ENCODE data around the gene GAB4. TPM values are rescaled to one million over a fixed set of nuclear protein-coding genes. Genes with fewer than 3 reads are reported as not detected.

Gene GAB4
- total RNA-seq, 1 donor from 2014 or later, result 0.07 TPM

GRCh38 chr22:16961477-16962186 is 46.4 kb downstream of the GAB4 start:
- no peak for DNase-seq (ENCODE audit: low spot score)
- Mint-ChIP-seq H3K36me3 (ENCODE audit: low read depth) (no peaks in the 10 kb centered on the region), H3K4me3 (ENCODE audit: low read depth) (no peak overlapping the region), H3K27me3 (ENCODE audit: low read depth) (no peaks in the 10 kb centered on the region), H3K9me3 (no peaks in the 10 kb centered on the region), H3K27ac (no peak overlapping the region), H3K4me1 (ENCODE audit: low read depth) (no peaks in the 10 kb centered on the region)
- intact Hi-C loops (cut with micrococcal nuclease), result no loop called here

- Mint-ChIP-seq H3K27ac (no peak overlapping the region), H3K36me3 (ENCODE audit: low read depth) (no peaks in the 10 kb centered on the region), H3K9me3 (no peaks in the 10 kb centered on the region), H3K27me3 (ENCODE audit: low read depth) (no peaks in the 10 kb centered on the region), H3K4me1 (ENCODE audit: low read depth) (no peaks in the 10 kb centered on the region), H3K4me3 (ENCODE audit: low read depth) (no peak overlapping the region)
- intact Hi-C loops (cut with micrococcal nuclease), result no loop called here
- DNase-seq (ENCODE audit: low spot score), result no peak
Measured at GRCh38 chr22:16960884-16961249, 47.2 kb downstream of the GAB4 start.

GRCh38 chr22:16960220-16960883 is 47.7 kb downstream of the GAB4 start:
- DNase-seq (ENCODE audit: low spot score), result peak; percentile 6
- H3K4me3 Mint-ChIP-seq (ENCODE audit: low read depth), result no peak overlapping the region
- no peaks in the 10 kb centered on the region for H3K9me3 Mint-ChIP-seq
- no peaks in the 10 kb centered on the region for H3K4me1 Mint-ChIP-seq (ENCODE audit: low read depth)
- no peak overlapping the region for H3K27ac Mint-ChIP-seq
- H3K27me3 Mint-ChIP-seq (ENCODE audit: low read depth), result no peaks in the 10 kb centered on the region
- intact Hi-C loops (cut with micrococcal nuclease), result no loop called here
- H3K36me3 Mint-ChIP-seq (ENCODE audit: low read depth), result no peaks in the 10 kb centered on the region

GRCh38 chr22:16959345-16959930 is 48.6 kb downstream of the GAB4 start:
- peak; percentile 6 for DNase-seq (ENCODE audit: low spot score)
- no peaks in the 10 kb centered on the region for H3K36me3 Mint-ChIP-seq (ENCODE audit: low read depth)
- H3K4me3 Mint-ChIP-seq (ENCODE audit: low read depth), result no peak overlapping the region
- intact Hi-C loops (cut with micrococcal nuclease), result no loop called here
- no peaks in the 10 kb centered on the region for H3K27me3 Mint-ChIP-seq (ENCODE audit: low read depth)
- H3K9me3 Mint-ChIP-seq, result no peaks in the 10 kb centered on the region
- H3K27ac Mint-ChIP-seq, result no peak overlapping the region
- H3K4me1 Mint-ChIP-seq (ENCODE audit: low read depth), result no peaks in the 10 kb centered on the region

GRCh38 chr22:16958475-16958874 is 49.5 kb downstream of the GAB4 start:
- Mint-ChIP-seq H3K9me3 (no peaks in the 10 kb centered on the region), H3K27ac (no peak overlapping the region), H3K27me3 (ENCODE audit: low read depth) (no peaks in the 10 kb centered on the region), H3K4me1 (ENCODE audit: low read depth) (no peaks in the 10 kb centered on the region), H3K4me3 (ENCODE audit: low read depth) (no peak overlapping the region), H3K36me3 (ENCODE audit: low read depth) (no peaks in the 10 kb centered on the region)
- intact Hi-C loops (cut with micrococcal nuclease), result no loop called here
- no peak for DNase-seq (ENCODE audit: low spot score)

- H3K4me3 Mint-ChIP-seq (ENCODE audit: low read depth), result no peak overlapping the region
- H3K9me3 Mint-ChIP-seq, result no peaks in the 10 kb centered on the region
- peak; percentile 4 for DNase-seq (ENCODE audit: low spot score)
- H3K36me3 Mint-ChIP-seq (ENCODE audit: low read depth), result no peaks in the 10 kb centered on the region
- intact Hi-C loops (cut with micrococcal nuclease), result no loop called here
- H3K27ac Mint-ChIP-seq, result no peak overlapping the region
- H3K4me1 Mint-ChIP-seq (ENCODE audit: low read depth), result no peaks in the 10 kb centered on the region
- no peaks in the 10 kb centered on the region for H3K27me3 Mint-ChIP-seq (ENCODE audit: low read depth)
Measured at GRCh38 chr22:16957781-16958180, 50.2 kb downstream of the GAB4 start.

- intact Hi-C loops (cut with micrococcal nuclease), result no loop called here
- Mint-ChIP-seq H3K36me3 (ENCODE audit: low read depth) (no peaks in the 10 kb centered on the region), H3K27ac (no peak overlapping the region), H3K9me3 (no peaks in the 10 kb centered on the region), H3K4me3 (ENCODE audit: low read depth) (no peak overlapping the region), H3K4me1 (ENCODE audit: low read depth) (no peaks in the 10 kb centered on the region), H3K27me3 (ENCODE audit: low read depth) (no peaks in the 10 kb centered on the region)
- DNase-seq (ENCODE audit: low spot score), result peak; percentile 5
Measured at GRCh38 chr22:16956290-16956689, 51.7 kb downstream of the GAB4 start.

GRCh38 chr22:16955678-16956210 is 52.3 kb downstream of the GAB4 start:
- H3K27me3 Mint-ChIP-seq (ENCODE audit: low read depth), result no peaks in the 10 kb centered on the region

GRCh38 chr22:16955081-16955480 is 52.9 kb downstream of the GAB4 start:
- H3K4me1 Mint-ChIP-seq (ENCODE audit: low read depth), result peaks cover 3% of the 10 kb centered on the region
- no peak overlapping the region for H3K27ac Mint-ChIP-seq
- no peaks in the 10 kb centered on the region for H3K9me3 Mint-ChIP-seq
- H3K36me3 Mint-ChIP-seq (ENCODE audit: low read depth), result no peaks in the 10 kb centered on the region
- DNase-seq (ENCODE audit: low spot score), result no peak
- H3K4me3 Mint-ChIP-seq (ENCODE audit: low read depth), result no peak overlapping the region
- intact Hi-C loops (cut with micrococcal nuclease), result no loop called here
- H3K27me3 Mint-ChIP-seq (ENCODE audit: low read depth), result no peaks in the 10 kb centered on the region

More at GRCh38 chr22:16955678-16956210, 52.3 kb downstream of the GAB4 start:
- no peak overlapping the region for H3K4me3 Mint-ChIP-seq (ENCODE audit: low read depth)
- H3K36me3 Mint-ChIP-seq (ENCODE audit: low read depth), result no peaks in the 10 kb centered on the region
- H3K27ac Mint-ChIP-seq, result no peak overlapping the region
- DNase-seq (ENCODE audit: low spot score), result peak; percentile 7
- no peaks in the 10 kb centered on the region for H3K4me1 Mint-ChIP-seq (ENCODE audit: low read depth)
- intact Hi-C loops (cut with micrococcal nuclease), result no loop called here
- H3K9me3 Mint-ChIP-seq, result no peaks in the 10 kb centered on the region

- peak; percentile 4 for DNase-seq (ENCODE audit: low spot score)
- H3K4me3 Mint-ChIP-seq (ENCODE audit: low read depth), result no peak overlapping the region
- H3K27ac Mint-ChIP-seq, result no peak overlapping the region
- H3K9me3 Mint-ChIP-seq, result no peaks in the 10 kb centered on the region
- H3K27me3 Mint-ChIP-seq (ENCODE audit: low read depth), result no peaks in the 10 kb centered on the region
- no peaks in the 10 kb centered on the region for H3K36me3 Mint-ChIP-seq (ENCODE audit: low read depth)
- H3K4me1 Mint-ChIP-seq (ENCODE audit: low read depth), result peaks cover 12% of the 10 kb centered on the region
- intact Hi-C loops (cut with micrococcal nuclease), result no loop called here
Measured at GRCh38 chr22:16954060-16954403, 54.0 kb downstream of the GAB4 start.

- intact Hi-C loops (cut with micrococcal nuclease), result no loop called here
- H3K36me3 Mint-ChIP-seq (ENCODE audit: low read depth), result no peaks in the 10 kb centered on the region
- H3K4me3 Mint-ChIP-seq (ENCODE audit: low read depth), result no peak overlapping the region
- peaks cover 12% of the 10 kb centered on the region for H3K4me1 Mint-ChIP-seq (ENCODE audit: low read depth)
- no peaks in the 10 kb centered on the region for H3K27me3 Mint-ChIP-seq (ENCODE audit: low read depth)
- H3K9me3 Mint-ChIP-seq, result no peaks in the 10 kb centered on the region
- no peak overlapping the region for H3K27ac Mint-ChIP-seq
- DNase-seq (ENCODE audit: low spot score), result no peak
Measured at GRCh38 chr22:16953206-16954059, 54.6 kb downstream of the GAB4 start.

- H3K9me3 Mint-ChIP-seq, result no peaks in the 10 kb centered on the region
- no peaks in the 10 kb centered on the region for H3K36me3 Mint-ChIP-seq (ENCODE audit: low read depth)
- no peaks in the 10 kb centered on the region for H3K27me3 Mint-ChIP-seq (ENCODE audit: low read depth)
- peak overlapping the region; percentile 28 for H3K27ac Mint-ChIP-seq
- DNase-seq (ENCODE audit: low spot score), result no peak
- intact Hi-C loops (cut with micrococcal nuclease), result loop anchor here (2.0 kb wide), 1 partner anchor 21 kb away; no protein-coding TSS in a partner anchor
- H3K4me3 Mint-ChIP-seq (ENCODE audit: low read depth), result no peak overlapping the region
- H3K4me1 Mint-ChIP-seq (ENCODE audit: low read depth), result peaks cover 12% of the 10 kb centered on the region
Measured at GRCh38 chr22:16949561-16949960, 58.5 kb downstream of the GAB4 start.
